PC-9 (cell line): ENCODE measurements around the gene MCM8. TPM values are rescaled to one million over a fixed set of nuclear protein-coding genes. Genes with fewer than 3 reads are reported as not detected.

ENCODE experiments used
- BruUV-seq: library from RNA; stranded (reverse); fragments of 400-500 nt; replicated peaks from 2 replicates; lab custom pipeline; 2021; lab: Mats Ljungman, UMichigan
- CTCF ChIA-PET: fragments of 300-600 bp; sonication (Branson Sonifier 250); formaldehyde crosslinking; loops from one replicate; lab custom pipeline; 2022; ENCODE audit warnings: antibody characterized with exemption; lab: Charles Lee
- POLR2A ChIA-PET: fragments of 300-600 bp; sonication (Branson Sonifier 250); formaldehyde crosslinking; loops from one replicate; lab custom pipeline; 2022; ENCODE audit warnings: antibody characterized with exemption; ENCODE audit not compliant: unreplicated experiment; lab: Charles Lee
- DNase-seq, 2 experiments: peaks; one replicate each; pipeline versions ENCODE4 v3.0.0 to v3.0.0-alpha.2; 2015 to 2022; ENCODE audit warnings: mixed read lengths in 1 of 2
- H2AFZ ChIP-seq: fragments of 200-600 bp; sonication (generic); 2 replicates; pipeline ENCODE4 v1.8.1; 2017; ENCODE audit warnings: antibody characterized with exemption
- H3F3A ChIP-seq: fragments of 200-600 bp; sonication (generic); 2 replicates; pipeline ENCODE4 v1.8.1; 2017; ENCODE audit warnings: antibody characterized with exemption, mild to moderate bottlenecking, low read depth; ENCODE audit not compliant: insufficient read depth
- H3K27ac ChIP-seq: fragments of 200-600 bp; sonication (generic); 2 replicates; pipeline ENCODE4 v1.6.1; 2016; ENCODE audit warnings: mixed run types
- H3K27me3 ChIP-seq: fragments of 200-600 bp; sonication (generic); 2 replicates; pipeline ENCODE4 v1.6.1; 2016; ENCODE audit warnings: low read depth, mixed run types; ENCODE audit not compliant: insufficient read depth
- H3K36me3 ChIP-seq: fragments of 200-600 bp; sonication (generic); 2 replicates; pipeline ENCODE4 v1.6.1; 2016; ENCODE audit warnings: low read depth, mixed run types
- H3K4me1 ChIP-seq: fragments of 200-600 bp; sonication (generic); replicated peaks from 2 replicates; pipeline ENCODE4 v1.6.1; 2016; ENCODE audit warnings: mixed run types; ENCODE audit not compliant: insufficient read depth
- H3K4me2 ChIP-seq: fragments of 200-600 bp; sonication (generic); 2 replicates; pipeline ENCODE4 v1.6.1; 2017; ENCODE audit warnings: mixed run types
- H3K4me3 ChIP-seq: fragments of 200-600 bp; sonication (generic); 2 replicates; pipeline ENCODE4 v1.6.1; 2016; ENCODE audit warnings: mixed run types
- H3K79me2 ChIP-seq: fragments of 200-600 bp; sonication (generic); 2 replicates; pipeline ENCODE4 v1.6.1; 2017; ENCODE audit warnings: low read depth, mixed run types
- H3K9me2 ChIP-seq: fragments of 200-600 bp; sonication (generic); 2 replicates; pipeline ENCODE4 v1.8.1; 2017; ENCODE audit warnings: mild to moderate bottlenecking; ENCODE audit not compliant: insufficient read depth
- H3K9me3 ChIP-seq: fragments of 200-600 bp; sonication (generic); 2 replicates; pipeline ENCODE4 v1.8.1; 2016; ENCODE audit warnings: low read depth; ENCODE audit not compliant: insufficient read depth
- H4K20me1 ChIP-seq: fragments of 200-600 bp; sonication (generic); 2 replicates; pipeline ENCODE4 v1.8.1; 2017; ENCODE audit not compliant: insufficient read depth
- CTCF ChIP-seq: fragments of 200-600 bp; sonication (generic); conservative IDR thresholded peaks from 2 replicates; pipeline ENCODE4 v1.6.1; 2017; ENCODE audit warnings: mixed run types, antibody characterized with exemption, mild to moderate bottlenecking, moderate library complexity
- EZH2 ChIP-seq: fragments of 200-600 bp; sonication (generic); IDR thresholded peaks from 2 replicates; pipeline ENCODE4 v1.8.0; 2017; ENCODE audit warnings: antibody characterized with exemption, low read depth
- intact Hi-C: fragments of 100-400 bp; cut with micrococcal nuclease; formaldehyde crosslinking; loops from one replicate; pipeline ENCODE4 v1.10.0; 2022; ENCODE audit not compliant: unreplicated experiment
- total RNA-seq: library from RNA; stranded (reverse); gene quantifications from 2 replicates; pipeline ENCODE4 v1.2.3, GENCODE V29; 2021

The MCM8 gene
- total RNA-seq, 1 experiment from 2014 or later = 22.4 TPM

GRCh38 chr20:5928836-5929715 is 21.4 kb upstream of the MCM8 start:
- ChIA-PET CTCF (no interaction called here), POLR2A (no interaction called here)
- no peaks in the 10 kb centered on the region for H3F3A ChIP-seq
- intact Hi-C loops = no loop called here
- no peaks in the 10 kb centered on the region for H4K20me1 ChIP-seq
- no TSS peak for BruUV-seq
- TF ChIP-seq EZH2 (no peak), CTCF (no peak)
- no peak for DNase-seq
- H2AFZ ChIP-seq = no peak overlapping the region
- no peak overlapping the region for H3K4me3 ChIP-seq
- H3K9me3 ChIP-seq = no peaks in the 10 kb centered on the region
- no peaks in the 10 kb centered on the region for H3K4me1 ChIP-seq
- no peaks in the 10 kb centered on the region for H3K79me2 ChIP-seq
- no peaks in the 10 kb centered on the region for H3K9me2 ChIP-seq
- no peaks in the 10 kb centered on the region for H3K36me3 ChIP-seq
- peaks cover 59% of the 10 kb centered on the region for H3K27me3 ChIP-seq
- no peak overlapping the region for H3K27ac ChIP-seq
- no peak overlapping the region for H3K4me2 ChIP-seq

GRCh38 chr20:5931411-5931810 is 19.0 kb upstream of the MCM8 start:
- DNase-seq = no peak
- H3K27ac ChIP-seq = no peak overlapping the region
- ChIA-PET CTCF (no interaction called here), POLR2A (no interaction called here)
- no peaks in the 10 kb centered on the region for H3K4me1 ChIP-seq
- no peaks in the 10 kb centered on the region for H3K9me2 ChIP-seq
- no peak overlapping the region for H3K4me3 ChIP-seq
- H3K9me3 ChIP-seq = no peaks in the 10 kb centered on the region
- H3K27me3 ChIP-seq = peaks cover 41% of the 10 kb centered on the region
- no TSS peak for BruUV-seq
- no peaks in the 10 kb centered on the region; the same call in 1 of the 2 replicates for H3F3A ChIP-seq
- intact Hi-C loops = loop anchor here (10.0 kb wide), 1 partner anchor 377 kb away; no protein-coding TSS in a partner anchor
- H3K4me2 ChIP-seq = no peak overlapping the region
- H4K20me1 ChIP-seq = no peaks in the 10 kb centered on the region
- H3K36me3 ChIP-seq = no peaks in the 10 kb centered on the region
- TF ChIP-seq EZH2 = no peak
- TF ChIP-seq CTCF = no peak
- no peak overlapping the region for H2AFZ ChIP-seq
- H3K79me2 ChIP-seq = no peaks in the 10 kb centered on the region

- BruUV-seq = no TSS peak
Measured at GRCh38 chr20:5932796-5933195, 17.7 kb upstream of the MCM8 start.

More at GRCh38 chr20:5932796-5933195, 17.7 kb upstream of the MCM8 start:
- intact Hi-C loops = loop anchor here (10.0 kb wide), 1 partner anchor 378 kb away; no protein-coding TSS in a partner anchor
- ChIA-PET CTCF (no interaction called here), POLR2A (no interaction called here)
- no peaks in the 10 kb centered on the region for H3K9me3 ChIP-seq
- H3K4me2 ChIP-seq = no peak overlapping the region
- H3K9me2 ChIP-seq = no peaks in the 10 kb centered on the region
- H3K27ac ChIP-seq = no peak overlapping the region
- H3K79me2 ChIP-seq = no peaks in the 10 kb centered on the region
- H4K20me1 ChIP-seq = no peaks in the 10 kb centered on the region
- peaks cover 5% of the 10 kb centered on the region; the same call in 1 of the 2 replicates for H3F3A ChIP-seq
- H3K4me3 ChIP-seq = no peak overlapping the region
- no peak for TF ChIP-seq EZH2
- TF ChIP-seq CTCF = no peak
- no peak overlapping the region for H2AFZ ChIP-seq
- no peaks in the 10 kb centered on the region for H3K4me1 ChIP-seq
- H3K27me3 ChIP-seq = peaks cover 30% of the 10 kb centered on the region
- no peak for DNase-seq
- H3K36me3 ChIP-seq = no peaks in the 10 kb centered on the region
